Natural killer cell (primary cell): ENCODE measurements around the gene CNTN2. TPM values are rescaled to one million over a fixed set of nuclear protein-coding genes. Genes with fewer than 3 reads are reported as not detected.

ENCODE experiments used
- ATAC-seq, 3 donors: fragments of 150-1000 bp in 2 of 3; fragments of 200-7000 bp in 1 of 3; cut with Tn5 transposase; 1 replicate in 1 of 3; 2 replicates in 2 of 3; pipeline ENCODE4 v1.10.0; 2021; ENCODE audit warnings: mild to moderate bottlenecking in 2 of 3, moderate library complexity in 2 of 3
- DNase-seq, 2 donors: peaks; one replicate each; pipeline versions ENCODE4 v3.0.0 to v3.0.0-alpha.2; 2013 to 2021; ENCODE audit warnings: mixed read lengths in 1 of 2
- H3K27ac ChIP-seq: one replicate; pipeline ENCODE4 v1.5.1; 2013; ENCODE audit warnings: mild to moderate bottlenecking, low read length
- H3K27me3 ChIP-seq: one replicate; pipeline ENCODE4 v1.6.1; 2013; ENCODE audit warnings: low read length; ENCODE audit not compliant: control insufficient read depth, insufficient read depth
- H3K36me3 ChIP-seq: one replicate; pipeline ENCODE4 v1.6.1; 2013; ENCODE audit warnings: low read length; ENCODE audit not compliant: control insufficient read depth, insufficient read depth
- H3K4me1 ChIP-seq: one replicate; pipeline ENCODE4 v1.6.1; 2013; ENCODE audit warnings: low read length; ENCODE audit not compliant: control insufficient read depth, insufficient read depth
- H3K4me3 ChIP-seq: one replicate; pipeline ENCODE4 v1.5.1; 2013; ENCODE audit warnings: low read length
- H3K9me3 ChIP-seq: one replicate; pipeline ENCODE4 v1.6.1; 2013; ENCODE audit warnings: low read length; ENCODE audit not compliant: control insufficient read depth, insufficient read depth
- H3K27ac Mint-ChIP-seq, 2 donors: one replicate each; pipeline ENCODE4 v1.8.0; 2022; ENCODE audit warnings: mild to moderate bottlenecking in 2 of 2, mixed read lengths in 2 of 2, moderate library complexity in 1 of 2
- H3K27me3 Mint-ChIP-seq, 2 donors: one replicate each; pipeline ENCODE4 v1.8.0; 2022; ENCODE audit warnings: low read depth in 2 of 2, mixed read lengths in 2 of 2
- H3K36me3 Mint-ChIP-seq: one replicate; pipeline ENCODE4 v1.8.0; 2022; ENCODE audit warnings: mixed read lengths
- H3K4me1 Mint-ChIP-seq, 2 donors: one replicate each; pipeline ENCODE4 v1.8.0; 2022; ENCODE audit warnings: mixed read lengths in 2 of 2
- H3K4me3 Mint-ChIP-seq: one replicate; pipeline ENCODE4 v1.8.0; 2022; ENCODE audit warnings: mild to moderate bottlenecking, moderate library complexity, mixed read lengths
- H3K9me3 Mint-ChIP-seq, 2 donors: one replicate each; pipeline ENCODE4 v1.8.0; 2022; ENCODE audit warnings: mixed read lengths in 2 of 2
- WGBS: methylation state at CpG from one replicate; pipeline ENCODE4 v1.1.7; 2013; ENCODE audit warnings: missing lambda C conversion rate; ENCODE audit not compliant: insufficient coverage; 5-methylcytosine and 5-hydroxymethylcytosine counted together
- intact Hi-C: fragments of 100-400 bp; cut with micrococcal nuclease; formaldehyde crosslinking; loops from one replicate; pipeline ENCODE4 v1.14.2; 2022
- total RNA-seq, 4 donors: library from RNA; stranded (reverse); fragments of 120-200 nt in 1 of 4; gene quantifications; one replicate each; pipeline versions ENCODE4 v1.2.3 to v1.2.4, GENCODE V29; 2013 to 2022
- TF ChIP-seq, protein P1 (sequence below): fragments of 200-600 bp; IDR thresholded peaks from one replicate; pipeline ENCODE4 v1.8.0; 2022; ENCODE audit warnings: antibody characterized with exemption

The CNTN2 gene, protein sequence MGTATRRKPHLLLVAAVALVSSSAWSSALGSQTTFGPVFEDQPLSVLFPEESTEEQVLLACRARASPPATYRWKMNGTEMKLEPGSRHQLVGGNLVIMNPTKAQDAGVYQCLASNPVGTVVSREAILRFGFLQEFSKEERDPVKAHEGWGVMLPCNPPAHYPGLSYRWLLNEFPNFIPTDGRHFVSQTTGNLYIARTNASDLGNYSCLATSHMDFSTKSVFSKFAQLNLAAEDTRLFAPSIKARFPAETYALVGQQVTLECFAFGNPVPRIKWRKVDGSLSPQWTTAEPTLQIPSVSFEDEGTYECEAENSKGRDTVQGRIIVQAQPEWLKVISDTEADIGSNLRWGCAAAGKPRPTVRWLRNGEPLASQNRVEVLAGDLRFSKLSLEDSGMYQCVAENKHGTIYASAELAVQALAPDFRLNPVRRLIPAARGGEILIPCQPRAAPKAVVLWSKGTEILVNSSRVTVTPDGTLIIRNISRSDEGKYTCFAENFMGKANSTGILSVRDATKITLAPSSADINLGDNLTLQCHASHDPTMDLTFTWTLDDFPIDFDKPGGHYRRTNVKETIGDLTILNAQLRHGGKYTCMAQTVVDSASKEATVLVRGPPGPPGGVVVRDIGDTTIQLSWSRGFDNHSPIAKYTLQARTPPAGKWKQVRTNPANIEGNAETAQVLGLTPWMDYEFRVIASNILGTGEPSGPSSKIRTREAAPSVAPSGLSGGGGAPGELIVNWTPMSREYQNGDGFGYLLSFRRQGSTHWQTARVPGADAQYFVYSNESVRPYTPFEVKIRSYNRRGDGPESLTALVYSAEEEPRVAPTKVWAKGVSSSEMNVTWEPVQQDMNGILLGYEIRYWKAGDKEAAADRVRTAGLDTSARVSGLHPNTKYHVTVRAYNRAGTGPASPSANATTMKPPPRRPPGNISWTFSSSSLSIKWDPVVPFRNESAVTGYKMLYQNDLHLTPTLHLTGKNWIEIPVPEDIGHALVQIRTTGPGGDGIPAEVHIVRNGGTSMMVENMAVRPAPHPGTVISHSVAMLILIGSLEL
- total RNA-seq = not detected
- total RNA-seq (2013) = not detected

DNA sequence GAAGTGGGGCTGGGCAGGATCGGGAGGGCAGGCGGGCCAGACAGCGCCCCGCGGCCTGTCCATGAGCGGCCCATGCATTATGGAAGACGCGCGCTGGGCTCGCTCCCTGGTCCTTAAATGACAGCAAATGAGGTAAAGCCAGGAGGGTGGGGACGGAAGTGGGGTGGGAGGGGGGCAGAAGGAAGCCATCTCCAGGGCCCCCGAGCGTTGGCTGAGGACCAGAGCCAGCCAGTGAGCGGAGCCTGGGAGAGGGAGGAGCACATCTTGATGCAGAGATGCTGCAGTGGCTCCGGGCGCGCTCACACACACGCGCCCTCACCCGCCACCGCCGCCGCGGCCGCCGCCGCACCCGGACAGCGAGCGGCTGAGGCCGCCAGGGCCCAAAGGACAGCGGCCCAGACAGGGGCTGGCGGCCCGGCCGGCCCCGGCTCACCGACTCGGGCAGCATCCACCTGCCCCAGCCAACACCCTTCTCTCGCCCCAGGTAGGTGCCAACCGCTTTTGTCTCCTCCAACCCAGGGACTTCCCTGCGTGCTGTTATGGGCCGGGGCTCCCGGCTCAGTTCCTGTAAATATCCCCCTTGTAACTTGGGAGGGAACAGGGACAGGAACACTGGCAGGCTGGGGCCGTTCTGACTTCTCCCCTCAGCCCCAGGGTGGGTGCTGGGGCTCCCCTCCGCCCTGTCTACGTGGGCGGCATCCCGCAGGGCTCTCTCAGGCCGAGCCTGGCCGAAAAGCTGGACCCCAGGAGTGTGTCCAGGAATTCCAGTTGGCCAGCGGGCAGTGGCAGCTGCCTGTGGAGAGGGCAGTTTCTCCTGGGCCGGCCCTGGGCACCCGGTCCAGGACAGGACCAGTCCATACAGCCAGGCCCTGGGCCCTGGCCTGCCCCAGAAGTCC lies at the start of gene CNTN2:
CNTN2 (plus strand) TSS at position 302 of the 896 bp plus-strand sequence. CDS start 9,974 bp downstream, outside the sequence.
- no peaks in the 10 kb centered on the region for H3K36me3 Mint-ChIP-seq
- intact Hi-C loops = no loop called here
- Histone ChIP-seq H3K9me3 (no peaks in the 10 kb centered on the region), H3K36me3 (no peaks in the 10 kb centered on the region), H3K4me3 (no peak within 1 kb of the TSS), H3K4me1 (no peaks in the 10 kb centered on the region), H3K27me3 (peaks cover 10% of the 10 kb centered on the region), H3K27ac (no peak within 1 kb of the TSS)
- no peaks in the 10 kb centered on the region for H3K4me1 Mint-ChIP-seq
- TF ChIP-seq, protein P1, sequence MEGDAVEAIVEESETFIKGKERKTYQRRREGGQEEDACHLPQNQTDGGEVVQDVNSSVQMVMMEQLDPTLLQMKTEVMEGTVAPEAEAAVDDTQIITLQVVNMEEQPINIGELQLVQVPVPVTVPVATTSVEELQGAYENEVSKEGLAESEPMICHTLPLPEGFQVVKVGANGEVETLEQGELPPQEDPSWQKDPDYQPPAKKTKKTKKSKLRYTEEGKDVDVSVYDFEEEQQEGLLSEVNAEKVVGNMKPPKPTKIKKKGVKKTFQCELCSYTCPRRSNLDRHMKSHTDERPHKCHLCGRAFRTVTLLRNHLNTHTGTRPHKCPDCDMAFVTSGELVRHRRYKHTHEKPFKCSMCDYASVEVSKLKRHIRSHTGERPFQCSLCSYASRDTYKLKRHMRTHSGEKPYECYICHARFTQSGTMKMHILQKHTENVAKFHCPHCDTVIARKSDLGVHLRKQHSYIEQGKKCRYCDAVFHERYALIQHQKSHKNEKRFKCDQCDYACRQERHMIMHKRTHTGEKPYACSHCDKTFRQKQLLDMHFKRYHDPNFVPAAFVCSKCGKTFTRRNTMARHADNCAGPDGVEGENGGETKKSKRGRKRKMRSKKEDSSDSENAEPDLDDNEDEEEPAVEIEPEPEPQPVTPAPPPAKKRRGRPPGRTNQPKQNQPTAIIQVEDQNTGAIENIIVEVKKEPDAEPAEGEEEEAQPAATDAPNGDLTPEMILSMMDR = no peak
- no peak within 1 kb of the TSS for H3K4me3 Mint-ChIP-seq
- peaks cover 18 to 37% of the 10 kb centered on the region in 2 donors for H3K27me3 Mint-ChIP-seq
- no peaks in the 10 kb centered on the region for H3K9me3 Mint-ChIP-seq
- DNase-seq = no peak
- H3K27ac Mint-ChIP-seq = no peak within 1 kb of the TSS
- WGBS = 16% methylated on average over 53 of the region's 53 CpGs
- no peak for ATAC-seq

DNA sequence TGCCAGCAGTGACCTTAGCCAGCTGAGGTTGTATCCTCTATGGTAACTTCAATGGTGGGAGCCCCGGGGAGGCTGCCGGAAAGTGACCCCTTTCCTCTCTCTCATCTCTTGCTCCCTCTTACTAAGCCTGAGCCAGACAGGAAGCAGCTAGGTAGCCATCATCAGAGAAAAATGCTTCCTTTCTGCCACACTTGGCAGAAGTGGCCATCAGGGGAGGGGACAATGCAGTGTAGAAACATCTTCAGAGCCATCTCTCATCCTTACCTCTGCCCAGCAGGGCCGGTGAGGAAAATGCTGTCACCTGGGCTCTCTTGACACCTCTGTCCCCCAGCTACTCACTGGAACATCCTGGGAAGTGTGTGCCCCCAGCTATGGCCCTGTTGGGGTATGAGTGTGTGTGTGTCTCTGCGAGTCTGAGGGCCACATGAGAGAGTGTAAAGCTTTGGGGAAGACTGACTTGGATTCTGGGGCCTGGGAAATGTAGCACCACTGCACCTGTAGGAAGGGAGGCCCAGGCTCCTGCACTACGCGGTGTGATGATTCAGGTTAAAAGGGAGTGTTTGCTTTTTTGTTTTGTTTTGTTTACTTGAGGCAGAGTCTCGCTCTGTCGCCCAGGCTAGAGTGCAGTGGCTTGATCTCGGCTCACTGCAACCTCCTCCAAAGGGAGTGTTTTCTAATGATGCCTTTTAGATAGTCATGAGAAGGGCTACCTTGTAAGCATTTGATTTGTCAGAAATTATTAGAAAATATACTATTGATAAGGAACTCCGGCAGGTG lies 48.7 kb upstream of the CNTN2 start:
- Histone ChIP-seq H3K9me3 (no peaks in the 10 kb centered on the region), H3K36me3 (no peaks in the 10 kb centered on the region), H3K27ac (no peak overlapping the region), H3K4me3 (no peak overlapping the region), H3K4me1 (peaks cover 12% of the 10 kb centered on the region), H3K27me3 (no peaks in the 10 kb centered on the region)
- no peak overlapping the region for H3K27ac Mint-ChIP-seq
- DNase-seq = no peak
- H3K4me3 Mint-ChIP-seq = no peak overlapping the region
- intact Hi-C loops = no loop called here
- 96% methylated on average over 10 of the region's 10 CpGs for WGBS
- peaks cover 2 to 7% of the 10 kb centered on the region in 2 donors for H3K27me3 Mint-ChIP-seq
- H3K36me3 Mint-ChIP-seq = no peaks in the 10 kb centered on the region
- TF ChIP-seq, protein P1 = no peak
- no peak for ATAC-seq
- peaks cover 5 to 7% of the 10 kb centered on the region in 2 donors for H3K4me1 Mint-ChIP-seq
- H3K9me3 Mint-ChIP-seq = no peaks in the 10 kb centered on the region

DNA sequence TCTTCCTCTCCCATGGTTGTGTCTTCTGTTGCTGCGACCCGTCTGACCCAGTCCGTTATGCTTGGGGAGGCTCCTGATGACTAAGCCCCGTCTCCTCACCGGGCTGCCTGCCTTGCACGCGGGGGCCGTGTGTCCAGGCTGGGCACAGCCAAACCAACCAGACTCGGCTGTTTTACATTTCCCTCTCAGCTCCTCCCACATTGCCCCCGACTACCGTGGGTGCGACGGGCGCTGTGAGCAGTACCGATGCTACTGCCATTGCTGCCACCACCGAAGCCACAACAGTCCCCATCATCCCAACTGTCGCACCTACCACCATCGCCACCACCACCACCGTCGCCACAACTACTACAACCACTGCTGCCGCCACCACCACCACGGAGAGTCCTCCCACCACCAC lies 46.0 kb upstream of the CNTN2 start:
- no peaks in the 10 kb centered on the region for H3K36me3 ChIP-seq
- no peak overlapping the region for H3K27ac Mint-ChIP-seq

More for the DNA sequence above, 46.0 kb upstream of the CNTN2 start:
- no peak overlapping the region for H3K27ac ChIP-seq
- no peaks in the 10 kb centered on the region for H3K9me3 Mint-ChIP-seq
- no peak for ATAC-seq
- intact Hi-C loops = no loop called here
- no peak overlapping the region for H3K4me3 ChIP-seq
- H3K4me1 Mint-ChIP-seq = peaks cover 5 to 6% of the 10 kb centered on the region in 2 donors
- H3K27me3 ChIP-seq = no peaks in the 10 kb centered on the region
- DNase-seq = no peak
- H3K4me1 ChIP-seq = peaks cover 6% of the 10 kb centered on the region
- 81% methylated on average over 22 of the region's 22 CpGs for WGBS
- TF ChIP-seq, protein P1 = no peak
- peaks cover 0 to 10% of the 10 kb centered on the region in 2 donors for H3K27me3 Mint-ChIP-seq
- no peaks in the 10 kb centered on the region for H3K9me3 ChIP-seq
- H3K36me3 Mint-ChIP-seq = no peaks in the 10 kb centered on the region
- no peak overlapping the region for H3K4me3 Mint-ChIP-seq
